ENCODE data around the gene SRPK2. TPM values are rescaled to one million over a fixed set of nuclear protein-coding genes. Genes with fewer than 3 reads are reported as not detected.

The SRPK2 gene
- total and polyA plus RNA-seq, 8 donors = 7.6 to 109 (median 24.4) TPM

DNA sequence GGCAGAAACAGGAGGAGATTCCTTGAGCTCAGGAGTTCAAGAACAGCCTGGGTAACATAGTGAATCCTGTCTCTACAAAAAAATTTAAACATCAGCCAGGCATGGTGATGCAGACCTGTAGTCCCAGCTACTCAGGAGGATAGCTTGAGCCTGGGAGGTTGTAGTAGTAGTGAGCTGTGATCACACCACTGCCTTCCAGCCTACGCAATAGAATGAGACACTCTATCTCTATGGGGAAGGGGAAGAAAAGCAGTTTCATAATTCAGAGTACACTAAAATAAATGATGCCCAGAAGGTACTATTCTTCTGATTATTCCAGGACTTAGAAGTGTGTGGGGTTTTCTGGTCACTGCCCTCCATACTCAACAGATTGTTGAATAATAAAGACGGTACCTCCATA is 197.4 kb downstream of the SRPK2 start:
- Histone ChIP-seq H3K27ac (no peak overlapping the region), H3K9me3 (no peaks in the 10 kb centered on the region), H3K4me3 (no peak overlapping the region), H3K4me1 (peaks cover 0 to 16% (median under 1%) of the 10 kb centered on the region in 4 donors), H3K27me3 (no peaks in the 10 kb centered on the region), H3K36me3 (no peaks in the 10 kb centered on the region)
- intact Hi-C loops (cut with DNase I; ENCODE audit: low total_unique reads) = no loop called here
- TF ChIP-seq POLR2A (IDR thresholded peaks at IDR 0.05) = no peak
- TF ChIP-seq EP300 (IDR thresholded peaks at IDR 0.05) = no peak
- no peak for TF ChIP-seq POLR2AphosphoS5 (IDR thresholded peaks at IDR 0.05)
- TF ChIP-seq, protein P1, sequence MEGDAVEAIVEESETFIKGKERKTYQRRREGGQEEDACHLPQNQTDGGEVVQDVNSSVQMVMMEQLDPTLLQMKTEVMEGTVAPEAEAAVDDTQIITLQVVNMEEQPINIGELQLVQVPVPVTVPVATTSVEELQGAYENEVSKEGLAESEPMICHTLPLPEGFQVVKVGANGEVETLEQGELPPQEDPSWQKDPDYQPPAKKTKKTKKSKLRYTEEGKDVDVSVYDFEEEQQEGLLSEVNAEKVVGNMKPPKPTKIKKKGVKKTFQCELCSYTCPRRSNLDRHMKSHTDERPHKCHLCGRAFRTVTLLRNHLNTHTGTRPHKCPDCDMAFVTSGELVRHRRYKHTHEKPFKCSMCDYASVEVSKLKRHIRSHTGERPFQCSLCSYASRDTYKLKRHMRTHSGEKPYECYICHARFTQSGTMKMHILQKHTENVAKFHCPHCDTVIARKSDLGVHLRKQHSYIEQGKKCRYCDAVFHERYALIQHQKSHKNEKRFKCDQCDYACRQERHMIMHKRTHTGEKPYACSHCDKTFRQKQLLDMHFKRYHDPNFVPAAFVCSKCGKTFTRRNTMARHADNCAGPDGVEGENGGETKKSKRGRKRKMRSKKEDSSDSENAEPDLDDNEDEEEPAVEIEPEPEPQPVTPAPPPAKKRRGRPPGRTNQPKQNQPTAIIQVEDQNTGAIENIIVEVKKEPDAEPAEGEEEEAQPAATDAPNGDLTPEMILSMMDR (IDR thresholded peaks at IDR 0.05) = no peak
- WGBS, 5 donors = 87 to 98% (median 94%) methylated on average over 2 of the region's 2 CpGs
- DNase-seq = no peak

DNA sequence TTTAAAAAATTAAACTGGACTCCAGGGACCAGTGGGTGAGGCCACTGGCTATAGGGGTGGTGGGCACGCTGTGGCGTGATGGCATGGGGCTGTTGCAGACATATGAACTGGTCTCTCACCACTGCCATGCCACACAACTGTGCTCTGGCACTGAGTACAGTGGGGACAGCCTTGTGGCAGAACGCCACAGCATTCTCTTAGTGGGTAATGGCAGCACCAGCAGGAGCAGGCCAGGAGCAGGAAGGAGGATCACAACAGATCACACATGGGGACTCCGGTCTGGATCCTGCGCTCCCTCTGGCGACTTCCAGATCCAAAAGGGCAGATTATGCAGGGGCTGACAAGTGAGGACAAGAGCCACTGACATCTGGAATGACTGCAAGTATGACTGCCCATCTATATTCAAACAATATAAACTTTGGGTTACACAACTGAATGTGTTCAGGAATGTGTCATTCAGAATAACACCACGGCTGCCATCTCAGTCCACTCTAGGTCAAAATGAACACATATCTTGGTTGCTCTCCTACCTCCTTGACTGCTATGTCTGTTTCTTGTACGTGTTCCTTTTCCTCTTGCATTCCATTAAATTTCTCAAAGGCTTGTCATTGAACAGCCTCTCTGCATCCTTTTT is 198.7 kb downstream of the SRPK2 start:
- intact Hi-C loops (cut with DNase I; ENCODE audit: low total_unique reads) = no loop called here
- no peaks in the 10 kb centered on the region for H3K36me3 ChIP-seq
- TF ChIP-seq POLR2AphosphoS5 (IDR thresholded peaks at IDR 0.05) = no peak
- TF ChIP-seq POLR2A (IDR thresholded peaks at IDR 0.05) = no peak
- H3K4me3 ChIP-seq = no peak overlapping the region
- DNase-seq = no peak
- H3K27ac ChIP-seq = no peak overlapping the region
- H3K27me3 ChIP-seq = no peaks in the 10 kb centered on the region
- H3K4me1 ChIP-seq = peaks cover 0 to 8% (median 0%) of the 10 kb centered on the region in 4 donors
- H3K9me3 ChIP-seq = no peaks in the 10 kb centered on the region
- 93 to 98% (median 98%) methylated on average over 8 of the region's 8 CpGs for WGBS, 5 donors

- no peaks in the 10 kb centered on the region for H3K9me3 ChIP-seq
- H3K4me1 ChIP-seq = peaks cover 0 to 8% (median 0%) of the 10 kb centered on the region in 4 donors
- H3K27me3 ChIP-seq = no peaks in the 10 kb centered on the region
- no peak overlapping the region for H3K27ac ChIP-seq
- no peak overlapping the region for H3K4me3 ChIP-seq
- no peak for DNase-seq
- intact Hi-C loops (cut with DNase I; ENCODE audit: low total_unique reads) = no loop called here
- H3K36me3 ChIP-seq = no peaks in the 10 kb centered on the region
- TF ChIP-seq POLR2AphosphoS5 (IDR thresholded peaks at IDR 0.05) (no peak), POLR2A (IDR thresholded peaks at IDR 0.05) (no peak), EP300 (IDR thresholded peaks at IDR 0.05) (no peak)
- TF ChIP-seq, protein P1 (IDR thresholded peaks at IDR 0.05) = no peak
Measured at GRCh38 chr7:105188201-105188600, 200.5 kb downstream of the SRPK2 start.

- Histone ChIP-seq H3K9me3 (no peaks in the 10 kb centered on the region), H3K4me1 (peaks cover 0 to 8% (median 0%) of the 10 kb centered on the region in 4 donors), H3K4me3 (no peak overlapping the region), H3K36me3 (no peaks in the 10 kb centered on the region), H3K27me3 (no peaks in the 10 kb centered on the region), H3K27ac (no peak overlapping the region)
- TF ChIP-seq EP300 (IDR thresholded peaks at IDR 0.05) (no peak), POLR2A (IDR thresholded peaks at IDR 0.05) (no peak)
- intact Hi-C loops (cut with DNase I; ENCODE audit: low total_unique reads) = no loop called here
- peak in 1 of 2 donors; percentile 30 for DNase-seq
- WGBS, 5 donors = 82 to 93% (median 86%) methylated on average over 4 of the region's 4 CpGs
Measured at GRCh38 chr7:105187302-105188169, 201.2 kb downstream of the SRPK2 start.

DNA sequence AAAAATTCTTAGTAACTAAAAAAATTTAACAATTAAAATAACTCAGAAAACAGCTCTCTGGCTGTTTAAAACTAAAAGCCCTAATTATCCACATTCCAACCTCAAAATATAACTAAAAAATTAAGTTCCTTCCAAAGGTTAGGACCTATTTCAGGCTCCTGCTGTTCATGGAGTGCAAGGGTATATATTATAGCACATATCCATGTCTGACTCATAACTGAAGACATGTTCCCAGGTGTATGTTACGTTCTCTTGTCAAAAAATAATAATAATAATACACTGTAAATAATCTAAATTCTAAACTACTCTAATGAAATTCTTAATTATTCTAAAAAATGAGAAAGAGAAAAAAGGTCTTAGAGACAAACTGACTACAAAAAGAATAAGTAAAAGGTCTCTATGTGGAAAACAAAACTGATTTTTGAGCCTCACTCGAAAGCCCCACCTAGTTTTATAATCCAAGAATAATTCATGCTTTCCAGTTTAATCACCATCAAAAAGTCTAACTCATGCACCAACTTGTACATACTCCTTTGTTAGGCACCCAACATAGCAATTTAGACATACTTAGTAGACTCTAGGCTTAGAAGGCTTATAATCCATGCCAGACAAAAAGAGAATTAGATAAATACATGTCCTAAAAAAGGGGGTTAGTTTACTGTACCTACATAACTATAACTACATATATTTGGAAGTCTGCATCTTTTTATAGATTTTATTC is 203.3 kb downstream of the SRPK2 start:
- WGBS, 5 donors = 85 to 97% (median 95%) methylated on average over 2 of the region's 2 CpGs
- no peak overlapping the region for H3K4me3 ChIP-seq
- no peak for DNase-seq
- no peaks in the 10 kb centered on the region for H3K9me3 ChIP-seq
- no peaks in the 10 kb centered on the region for H3K36me3 ChIP-seq
- H3K27me3 ChIP-seq = no peaks in the 10 kb centered on the region
- H3K27ac ChIP-seq = no peak overlapping the region
- TF ChIP-seq EP300 (IDR thresholded peaks at IDR 0.05) (no peak), POLR2AphosphoS5 (IDR thresholded peaks at IDR 0.05) (no peak), POLR2A (IDR thresholded peaks at IDR 0.05) (no peak)
- TF ChIP-seq, protein P1 (IDR thresholded peaks at IDR 0.05) = no peak
- intact Hi-C loops (cut with DNase I; ENCODE audit: low total_unique reads) = no loop called here
- peaks cover 0 to 8% (median 0%) of the 10 kb centered on the region in 4 donors for H3K4me1 ChIP-seq
